ENCODE measurements around the gene LRP1B. TPM values are rescaled to one million over a fixed set of nuclear protein-coding genes. Genes with fewer than 3 reads are reported as not detected.
"Not testable (repeated sequence)": the region's sequence is repeated elsewhere in the genome, so short reads cannot be mapped to it uniquely, and the experiment has no call there.

The LRP1B gene
- total RNA-seq, 2 experiments from 2014 or later: not detected

GRCh38 chr2:141195087-141195486, 935.7 kb downstream of the LRP1B start:
- Mint-ChIP-seq H3K4me3 (no peak overlapping the region), H3K36me3 (ENCODE audit: low read depth) (no peaks in the 10 kb centered on the region), H3K27ac (no peak overlapping the region), H3K4me1 (ENCODE audit: low read depth) (no peaks in the 10 kb centered on the region), H3K9me3 (ENCODE audit: insufficient read depth) (peaks cover 4% of the 10 kb centered on the region), H3K27me3 (ENCODE audit: low read depth) (no peaks in the 10 kb centered on the region)
- DNase-seq: no peak
- ATAC-seq: no peak
- ChIA-PET CTCF (no interaction called here), POLR2A (no interaction called here)

- H3K27ac Mint-ChIP-seq: no peak overlapping the region
- no peak for DNase-seq
- POLR2A ChIA-PET: no interaction called here
- H3K27me3 Mint-ChIP-seq (ENCODE audit: low read depth): no peaks in the 10 kb centered on the region
- no peaks in the 10 kb centered on the region for H3K9me3 Mint-ChIP-seq (ENCODE audit: insufficient read depth)
- CTCF ChIA-PET: no interaction called here
- no peaks in the 10 kb centered on the region for H3K36me3 Mint-ChIP-seq (ENCODE audit: low read depth)
- ATAC-seq: no peak
- H3K4me3 Mint-ChIP-seq: no peak overlapping the region
- H3K4me1 Mint-ChIP-seq (ENCODE audit: low read depth): no peaks in the 10 kb centered on the region
Measured at GRCh38 chr2:141187075-141187439, 943.8 kb downstream of the LRP1B start.

- POLR2A ChIA-PET: no interaction called here
- ATAC-seq: no peak
- Mint-ChIP-seq H3K27ac (no peak overlapping the region), H3K9me3 (ENCODE audit: insufficient read depth) (no peaks in the 10 kb centered on the region), H3K4me1 (ENCODE audit: low read depth) (no peaks in the 10 kb centered on the region), H3K36me3 (ENCODE audit: low read depth) (no peaks in the 10 kb centered on the region), H3K4me3 (no peak overlapping the region), H3K27me3 (ENCODE audit: low read depth) (no peaks in the 10 kb centered on the region)
- CTCF ChIA-PET: no interaction called here
- no peak for DNase-seq
Measured at GRCh38 chr2:141186413-141187074, 944.3 kb downstream of the LRP1B start.

- H3K36me3 Mint-ChIP-seq (ENCODE audit: low read depth): no peaks in the 10 kb centered on the region
- no peak overlapping the region for H3K4me3 Mint-ChIP-seq
- POLR2A ChIA-PET: no interaction called here
- peaks cover 6% of the 10 kb centered on the region for H3K9me3 Mint-ChIP-seq (ENCODE audit: insufficient read depth)
- ATAC-seq: no peak
- CTCF ChIA-PET: no interaction called here
- peaks cover 2% of the 10 kb centered on the region for H3K4me1 Mint-ChIP-seq (ENCODE audit: low read depth)
- no peak for DNase-seq
- H3K27ac Mint-ChIP-seq: no peak overlapping the region
- no peaks in the 10 kb centered on the region for H3K27me3 Mint-ChIP-seq (ENCODE audit: low read depth)
Measured at GRCh38 chr2:141182246-141182645, 948.6 kb downstream of the LRP1B start.

GRCh38 chr2:141169117-141169516, 961.7 kb downstream of the LRP1B start:
- POLR2A ChIA-PET; H3K36me3 Mint-ChIP-seq (ENCODE audit: low read depth); DNase-seq; H3K27me3 Mint-ChIP-seq (ENCODE audit: low read depth); ATAC-seq; H3K4me1 Mint-ChIP-seq (ENCODE audit: low read depth); H3K9me3 Mint-ChIP-seq (ENCODE audit: insufficient read depth); H3K27ac Mint-ChIP-seq; H3K4me3 Mint-ChIP-seq; CTCF ChIA-PET: not testable (repeated sequence)

- Mint-ChIP-seq H3K36me3 (ENCODE audit: low read depth) (no peaks in the 10 kb centered on the region), H3K4me1 (ENCODE audit: low read depth) (no peaks in the 10 kb centered on the region), H3K4me3 (no peak overlapping the region), H3K9me3 (ENCODE audit: insufficient read depth) (peaks cover 6% of the 10 kb centered on the region), H3K27ac (no peak overlapping the region), H3K27me3 (ENCODE audit: low read depth) (no peaks in the 10 kb centered on the region)
- CTCF ChIA-PET: no interaction called here
- DNase-seq (no peak), ATAC-seq (no peak)
- POLR2A ChIA-PET: no interaction called here
Measured at GRCh38 chr2:141162314-141162713, 968.5 kb downstream of the LRP1B start.

GRCh38 chr2:141151611-141152286, 979.1 kb downstream of the LRP1B start:
- Mint-ChIP-seq H3K4me3 (no peak overlapping the region), H3K27me3 (ENCODE audit: low read depth) (no peaks in the 10 kb centered on the region), H3K4me1 (ENCODE audit: low read depth) (peaks cover 5% of the 10 kb centered on the region), H3K36me3 (ENCODE audit: low read depth) (no peaks in the 10 kb centered on the region), H3K27ac (no peak overlapping the region), H3K9me3 (ENCODE audit: insufficient read depth) (no peaks in the 10 kb centered on the region)
- CTCF ChIA-PET: no interaction called here
- POLR2A ChIA-PET: no interaction called here
- ATAC-seq (no peak), DNase-seq (no peak)

- ChIA-PET CTCF (no interaction called here), POLR2A (no interaction called here)
- peaks cover 12% of the 10 kb centered on the region for H3K9me3 Mint-ChIP-seq (ENCODE audit: insufficient read depth)
- peaks cover 7% of the 10 kb centered on the region for H3K4me1 Mint-ChIP-seq (ENCODE audit: low read depth)
- no peak for DNase-seq
- H3K36me3 Mint-ChIP-seq (ENCODE audit: low read depth): peaks cover 2% of the 10 kb centered on the region
- no peaks in the 10 kb centered on the region for H3K27me3 Mint-ChIP-seq (ENCODE audit: low read depth)
- H3K27ac Mint-ChIP-seq: no peak overlapping the region
- H3K4me3 Mint-ChIP-seq: no peak overlapping the region
- no peak for ATAC-seq
Measured at GRCh38 chr2:141142025-141142424, 988.8 kb downstream of the LRP1B start.

GRCh38 chr2:141137122-141137693, 993.6 kb downstream of the LRP1B start:
- Mint-ChIP-seq H3K27ac (peak overlapping the region; percentile 39), H3K36me3 (ENCODE audit: low read depth) (peaks cover 3% of the 10 kb centered on the region), H3K4me3 (no peak overlapping the region), H3K4me1 (ENCODE audit: low read depth) (peaks cover 14% of the 10 kb centered on the region), H3K27me3 (ENCODE audit: low read depth) (no peaks in the 10 kb centered on the region), H3K9me3 (ENCODE audit: insufficient read depth) (peaks cover 20% of the 10 kb centered on the region)
- ChIA-PET CTCF (no interaction called here), POLR2A (no interaction called here)
- DNase-seq (peak; percentile 33), ATAC-seq (peak; percentile 70)

GRCh38 chr2:141133883-141134282, 996.9 kb downstream of the LRP1B start:
- Mint-ChIP-seq H3K36me3 (ENCODE audit: low read depth) (peaks cover 2% of the 10 kb centered on the region), H3K9me3 (ENCODE audit: insufficient read depth) (peaks cover 25% of the 10 kb centered on the region), H3K27ac (no peak overlapping the region), H3K4me3 (no peak overlapping the region), H3K27me3 (ENCODE audit: low read depth) (no peaks in the 10 kb centered on the region), H3K4me1 (ENCODE audit: low read depth) (peaks cover 14% of the 10 kb centered on the region)
- POLR2A ChIA-PET: no interaction called here
- CTCF ChIA-PET: no interaction called here
- DNase-seq (no peak), ATAC-seq (no peak)

GRCh38 chr2:141125432-141125831, 1005.4 kb downstream of the LRP1B start:
- Mint-ChIP-seq H3K27me3 (ENCODE audit: low read depth) (no peaks in the 10 kb centered on the region), H3K9me3 (ENCODE audit: insufficient read depth) (no peaks in the 10 kb centered on the region), H3K4me3 (no peak overlapping the region), H3K36me3 (ENCODE audit: low read depth) (no peaks in the 10 kb centered on the region), H3K4me1 (ENCODE audit: low read depth) (no peaks in the 10 kb centered on the region), H3K27ac (no peak overlapping the region)
- ChIA-PET CTCF (no interaction called here), POLR2A (no interaction called here)
- DNase-seq (no peak), ATAC-seq (no peak)

- Mint-ChIP-seq H3K36me3 (ENCODE audit: low read depth) (no peaks in the 10 kb centered on the region), H3K9me3 (ENCODE audit: insufficient read depth) (peaks cover 13% of the 10 kb centered on the region), H3K4me3 (no peak overlapping the region), H3K27me3 (ENCODE audit: low read depth) (no peaks in the 10 kb centered on the region), H3K27ac (no peak overlapping the region), H3K4me1 (ENCODE audit: low read depth) (no peaks in the 10 kb centered on the region)
- no peak for DNase-seq
- ChIA-PET POLR2A (no interaction called here), CTCF (no interaction called here)
- no peak for ATAC-seq
Measured at GRCh38 chr2:141118836-141119235, 1012.0 kb downstream of the LRP1B start.

- Mint-ChIP-seq H3K27ac (no peak overlapping the region), H3K4me3 (no peak overlapping the region), H3K36me3 (ENCODE audit: low read depth) (no peaks in the 10 kb centered on the region), H3K27me3 (ENCODE audit: low read depth) (no peaks in the 10 kb centered on the region), H3K9me3 (ENCODE audit: insufficient read depth) (peaks cover 14% of the 10 kb centered on the region), H3K4me1 (ENCODE audit: low read depth) (peaks cover 4% of the 10 kb centered on the region)
- ChIA-PET POLR2A (no interaction called here), CTCF (no interaction called here)
- ATAC-seq (no peak), DNase-seq (no peak)
Measured at GRCh38 chr2:141113301-141113700, 1017.5 kb downstream of the LRP1B start.

Measured in activated CD8-positive, alpha-beta T cell treated with anti-CD3 and anti-CD28 coated beads, Interleukin-2, amount 10 ng/mL, durations not matched to agents 7 days and 5 days (primary cell).